Uterus (tissue), 4 donors: ENCODE results near the gene RIMKLA. TPM values are rescaled to one million over a fixed set of nuclear protein-coding genes. Genes with fewer than 3 reads are reported as not detected.

ENCODE experiments used
- DNase-seq, 2 donors: peaks; one replicate each; pipeline ENCODE4 v3.0.0-alpha.2; 2019 to 2020
- H3K27ac ChIP-seq, 2 donors: fragments of 200-600 bp; sonication (generic); 1 replicate in 1 of 2; 2 replicates in 1 of 2; pipeline ENCODE4 v1.5.1; 2016 to 2018
- H3K27me3 ChIP-seq, 2 donors: fragments of 200-600 bp; sonication (generic); one replicate each; pipeline ENCODE4 v1.5.1; 2018 to 2019; ENCODE audit warnings: control low read depth in 1 of 2
- H3K36me3 ChIP-seq, 2 donors: fragments of 200-600 bp; sonication (generic); one replicate each; pipeline ENCODE4 v1.5.1; 2019; ENCODE audit warnings: control low read depth in 1 of 2
- H3K4me1 ChIP-seq, 2 donors: fragments of 200-600 bp; sonication (generic); one replicate each; pipeline ENCODE4 v1.5.1; 2018 to 2019; ENCODE audit warnings: control low read depth in 1 of 2
- H3K4me3 ChIP-seq, 2 donors: fragments of 200-600 bp; sonication (generic); 1 replicate in 1 of 2; 2 replicates in 1 of 2; pipeline ENCODE4 v1.5.1; 2018 to 2019; ENCODE audit warnings: mild to moderate bottlenecking in 1 of 2
- H3K9me3 ChIP-seq, 2 donors: fragments of 200-600 bp; sonication (generic); one replicate each; pipeline ENCODE4 v1.5.1; 2019; ENCODE audit warnings: control low read depth in 1 of 2
- POLR2A ChIP-seq, 2 donors: fragments of 450-650 bp; IDR thresholded peaks; one replicate each; pipeline ENCODE4 v1.6.1; 2016; ENCODE audit warnings: antibody characterized with exemption in 2 of 2, mild to moderate bottlenecking in 1 of 2, moderate library complexity in 1 of 2
- intact Hi-C: fragments of 100-400 bp; cut with DNase I; formaldehyde crosslinking; loops from one replicate; pipeline ENCODE4 v1.15.1; 2023; ENCODE audit warnings: low total_unique reads
- total RNA-seq, 4 donors: library from RNA; depleted of rRNA in 3 of 4; stranded (reverse); fragments of >200 nt in 3 of 4; gene quantifications; one replicate each; pipeline versions ENCODE4 v1.1.0 to v1.2.4, GENCODE V29; 2014 to 2023
- TF ChIP-seq, protein P1 (sequence below), 4 experiments: fragments of 200-600 bp in 2 of 4; fragments of 450-650 bp in 2 of 4; sonication (generic) in 2 of 4; IDR thresholded peaks; one replicate each; pipeline ENCODE4 v1.5.1; 2016 to 2019; ENCODE audit warnings: antibody characterized with exemption in 4 of 4, mild to moderate bottlenecking in 2 of 4, moderate library complexity in 1 of 4
- donor health status: DM: yes; HTN: yes; CAD: no.

The RIMKLA gene
- total RNA-seq, 4 donors from 2014 or later = under 0.01 to 1.6 (median 0.62) TPM; not detected in 1

GRCh38 chr1:42359466-42359865 lies 21.1 kb upstream of the RIMKLA start:
- H3K27me3 ChIP-seq = no peaks in the 10 kb centered on the region
- intact Hi-C loops = no loop called here
- no peaks in the 10 kb centered on the region for H3K36me3 ChIP-seq
- no peak for DNase-seq
- H3K4me3 ChIP-seq = no peak overlapping the region
- no peaks in the 10 kb centered on the region for H3K9me3 ChIP-seq
- no peaks in the 10 kb centered on the region for H3K4me1 ChIP-seq
- no peak overlapping the region for H3K27ac ChIP-seq
- TF ChIP-seq, protein P1, sequence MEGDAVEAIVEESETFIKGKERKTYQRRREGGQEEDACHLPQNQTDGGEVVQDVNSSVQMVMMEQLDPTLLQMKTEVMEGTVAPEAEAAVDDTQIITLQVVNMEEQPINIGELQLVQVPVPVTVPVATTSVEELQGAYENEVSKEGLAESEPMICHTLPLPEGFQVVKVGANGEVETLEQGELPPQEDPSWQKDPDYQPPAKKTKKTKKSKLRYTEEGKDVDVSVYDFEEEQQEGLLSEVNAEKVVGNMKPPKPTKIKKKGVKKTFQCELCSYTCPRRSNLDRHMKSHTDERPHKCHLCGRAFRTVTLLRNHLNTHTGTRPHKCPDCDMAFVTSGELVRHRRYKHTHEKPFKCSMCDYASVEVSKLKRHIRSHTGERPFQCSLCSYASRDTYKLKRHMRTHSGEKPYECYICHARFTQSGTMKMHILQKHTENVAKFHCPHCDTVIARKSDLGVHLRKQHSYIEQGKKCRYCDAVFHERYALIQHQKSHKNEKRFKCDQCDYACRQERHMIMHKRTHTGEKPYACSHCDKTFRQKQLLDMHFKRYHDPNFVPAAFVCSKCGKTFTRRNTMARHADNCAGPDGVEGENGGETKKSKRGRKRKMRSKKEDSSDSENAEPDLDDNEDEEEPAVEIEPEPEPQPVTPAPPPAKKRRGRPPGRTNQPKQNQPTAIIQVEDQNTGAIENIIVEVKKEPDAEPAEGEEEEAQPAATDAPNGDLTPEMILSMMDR (IDR thresholded peaks at IDR 0.05) = no peak
- TF ChIP-seq POLR2A (IDR thresholded peaks at IDR 0.05) = no peak

- H3K9me3 ChIP-seq = no peaks in the 10 kb centered on the region
- H3K4me1 ChIP-seq = no peaks in the 10 kb centered on the region
- no peak overlapping the region for H3K4me3 ChIP-seq
- no peaks in the 10 kb centered on the region for H3K36me3 ChIP-seq
- H3K27ac ChIP-seq = no peak overlapping the region
- intact Hi-C loops = no loop called here
- H3K27me3 ChIP-seq = no peaks in the 10 kb centered on the region
- no peak for TF ChIP-seq POLR2A (IDR thresholded peaks at IDR 0.05)
- TF ChIP-seq, protein P1 (IDR thresholded peaks at IDR 0.05) = no peak
- no peak for DNase-seq
Measured at GRCh38 chr1:42364089-42364488, 16.5 kb upstream of the RIMKLA start.

DNA sequence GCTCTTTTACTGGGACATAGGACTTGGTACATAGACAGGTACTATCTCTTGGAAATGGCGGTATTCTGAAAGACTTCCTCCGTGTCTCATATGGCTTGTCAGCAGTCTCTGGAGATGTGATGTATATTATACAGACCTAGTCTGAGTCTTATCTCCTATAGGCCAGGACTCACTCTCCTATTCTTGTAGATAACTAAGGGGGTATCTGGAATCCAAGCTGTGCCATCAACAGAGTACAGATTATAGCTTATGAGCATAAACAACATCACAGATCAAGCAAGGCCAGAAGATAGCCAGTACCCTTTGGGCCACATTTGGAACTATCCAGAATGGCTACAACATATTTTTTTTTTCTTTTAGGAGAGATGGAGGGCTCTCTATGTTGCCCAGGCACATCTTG lies 16.1 kb upstream of the RIMKLA start:
- no peaks in the 10 kb centered on the region for H3K4me1 ChIP-seq
- intact Hi-C loops = no loop called here
- H3K27me3 ChIP-seq = no peaks in the 10 kb centered on the region
- no peak for DNase-seq
- no peaks in the 10 kb centered on the region for H3K9me3 ChIP-seq
- H3K4me3 ChIP-seq = no peak overlapping the region
- no peak overlapping the region for H3K27ac ChIP-seq
- no peaks in the 10 kb centered on the region for H3K36me3 ChIP-seq
- TF ChIP-seq, protein P1 (IDR thresholded peaks at IDR 0.05) = no peak
- TF ChIP-seq POLR2A (IDR thresholded peaks at IDR 0.05) = no peak

DNA sequence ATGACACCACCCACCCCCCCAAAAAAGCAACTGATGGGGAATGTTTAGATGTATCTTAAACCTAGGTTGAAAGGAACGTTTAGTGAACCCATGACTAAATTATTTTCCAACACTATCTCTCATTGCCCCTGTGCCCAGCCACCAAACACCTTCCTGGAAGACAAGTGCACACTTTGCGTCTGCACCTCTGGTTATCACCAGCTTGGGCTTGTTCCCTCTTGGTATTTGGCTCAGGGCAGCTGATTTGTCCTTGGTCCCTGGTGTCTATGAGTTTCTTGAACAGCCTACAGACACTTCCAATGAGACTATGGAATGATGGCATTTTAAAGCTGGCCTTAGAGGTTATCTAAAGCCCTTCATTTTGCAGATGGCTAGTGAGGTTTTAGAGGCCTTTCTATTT lies 15.5 kb upstream of the RIMKLA start:
- Histone ChIP-seq H3K36me3 (no peaks in the 10 kb centered on the region), H3K9me3 (no peaks in the 10 kb centered on the region), H3K27ac (no peak overlapping the region), H3K4me3 (no peak overlapping the region), H3K27me3 (no peaks in the 10 kb centered on the region), H3K4me1 (no peaks in the 10 kb centered on the region)
- intact Hi-C loops = no loop called here
- no peak for DNase-seq
- TF ChIP-seq, protein P1 (IDR thresholded peaks at IDR 0.05) = no peak
- no peak for TF ChIP-seq POLR2A (IDR thresholded peaks at IDR 0.05)

DNA sequence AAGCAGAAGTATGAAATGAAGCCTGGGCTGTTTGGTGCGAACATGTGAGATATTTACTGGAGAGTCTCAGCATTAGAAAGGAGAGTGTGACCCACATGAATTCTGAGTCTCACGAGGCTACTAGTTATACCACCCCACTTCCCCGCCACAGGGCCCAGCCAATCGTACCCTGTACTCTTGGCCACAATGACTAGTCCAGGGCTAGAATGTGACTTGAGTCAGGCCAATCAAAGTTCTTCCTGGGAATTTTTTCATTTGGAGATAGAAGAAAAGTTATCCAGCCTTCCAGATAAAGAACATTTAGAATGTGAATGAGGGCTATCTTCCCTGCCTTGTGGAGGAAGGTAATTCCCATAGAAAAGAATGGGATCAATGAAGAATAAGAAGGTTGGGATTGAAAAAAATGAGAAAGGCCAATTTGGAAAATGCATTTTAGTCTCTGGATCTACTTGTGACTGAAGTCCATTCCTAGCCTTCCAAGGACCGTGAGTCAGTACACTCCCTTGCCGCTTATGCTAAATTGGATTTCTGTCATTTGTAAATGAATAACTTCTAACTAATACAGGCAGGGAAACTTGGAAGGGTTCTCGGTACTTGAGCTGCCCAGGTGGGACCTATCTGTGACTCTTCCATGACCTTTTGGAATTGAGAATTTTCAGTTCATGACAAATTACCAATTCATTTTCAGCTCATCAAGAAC lies 12.3 kb upstream of the RIMKLA start:
- intact Hi-C loops = no loop called here
- no peaks in the 10 kb centered on the region for H3K36me3 ChIP-seq

More for the DNA sequence above, 12.3 kb upstream of the RIMKLA start:
- Histone ChIP-seq H3K27me3 (no peaks in the 10 kb centered on the region), H3K27ac (no peak overlapping the region), H3K9me3 (no peaks in the 10 kb centered on the region), H3K4me3 (no peak overlapping the region), H3K4me1 (no peaks in the 10 kb centered on the region)
- no peak for DNase-seq
- TF ChIP-seq POLR2A (IDR thresholded peaks at IDR 0.05) = no peak
- TF ChIP-seq, protein P1 (IDR thresholded peaks at IDR 0.05) = no peak
